ENCODE measurements around the gene ECHS1.

DNA sequence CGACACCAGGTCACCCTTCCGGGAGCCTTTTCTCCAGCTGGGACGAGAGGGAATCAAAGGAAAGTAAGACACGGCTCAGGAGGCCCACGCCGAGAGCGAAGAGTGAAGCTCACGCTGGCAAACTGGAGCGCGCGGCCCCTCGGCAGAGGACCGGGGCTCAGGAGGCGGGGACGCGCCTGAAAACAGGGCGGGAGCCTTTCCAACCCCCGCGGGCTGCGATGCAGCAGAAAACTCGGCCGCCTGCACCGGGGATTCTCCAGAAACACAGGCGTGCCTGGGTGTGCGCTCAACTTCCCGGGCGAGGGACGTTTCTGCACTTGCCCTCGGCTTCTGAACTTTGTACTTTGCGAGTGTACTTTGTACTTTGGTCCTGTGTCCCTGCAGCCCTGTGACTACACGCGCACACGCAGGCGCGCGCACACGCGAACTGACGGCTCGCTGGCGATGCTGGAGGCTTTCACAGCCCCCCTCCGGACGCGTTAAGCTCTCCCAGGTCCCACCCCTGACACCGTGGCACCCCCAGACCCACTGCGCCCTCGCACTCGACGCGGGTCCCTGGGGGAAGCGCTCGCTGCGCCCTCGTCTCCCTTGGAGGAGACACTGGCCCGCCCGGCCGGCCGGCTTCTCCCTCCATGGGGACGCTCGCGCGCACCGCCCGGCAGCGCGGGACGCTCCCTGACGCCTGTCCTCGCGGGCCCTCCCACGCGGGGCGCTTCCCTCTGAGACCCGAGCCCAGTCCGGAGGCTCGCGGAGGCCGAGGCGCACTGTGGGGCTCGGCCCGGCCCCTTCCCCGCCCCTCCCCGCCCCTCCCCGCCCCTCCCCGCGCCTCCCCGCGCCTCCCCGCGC lies 5.3 kb upstream of the ECHS1 start:
- TF ChIP-seq ZNF589 (CRISPR knock-in tag; IDR thresholded peaks at IDR 0.05; ENCODE audit: low read depth) (no peak), TBP (optimal IDR thresholded peaks at IDR 0.05; ENCODE audit: low read depth, low read length) (no peak), JUNB (CRISPR knock-in tag; conservative IDR thresholded peaks at IDR 0.05) (no peak), EZH2 (IDR thresholded peaks at IDR 0.05; ENCODE audit: borderline replicate concordance, low read depth, low read length) (no peak), MCM2 (IDR thresholded peaks at IDR 0.05; ENCODE audit: low read depth) (no peak), PCBP2 (IDR thresholded peaks at IDR 0.05; ENCODE audit: low read depth, low read length, poor library complexity, severe bottlenecking) (no peak), TAF1 (IDR thresholded peaks at IDR 0.05; ENCODE audit: control insufficient read depth, extremely low read depth, insufficient read depth, low read length, severe bottlenecking) (no peak)
- TF ChIP-seq, protein P1, sequence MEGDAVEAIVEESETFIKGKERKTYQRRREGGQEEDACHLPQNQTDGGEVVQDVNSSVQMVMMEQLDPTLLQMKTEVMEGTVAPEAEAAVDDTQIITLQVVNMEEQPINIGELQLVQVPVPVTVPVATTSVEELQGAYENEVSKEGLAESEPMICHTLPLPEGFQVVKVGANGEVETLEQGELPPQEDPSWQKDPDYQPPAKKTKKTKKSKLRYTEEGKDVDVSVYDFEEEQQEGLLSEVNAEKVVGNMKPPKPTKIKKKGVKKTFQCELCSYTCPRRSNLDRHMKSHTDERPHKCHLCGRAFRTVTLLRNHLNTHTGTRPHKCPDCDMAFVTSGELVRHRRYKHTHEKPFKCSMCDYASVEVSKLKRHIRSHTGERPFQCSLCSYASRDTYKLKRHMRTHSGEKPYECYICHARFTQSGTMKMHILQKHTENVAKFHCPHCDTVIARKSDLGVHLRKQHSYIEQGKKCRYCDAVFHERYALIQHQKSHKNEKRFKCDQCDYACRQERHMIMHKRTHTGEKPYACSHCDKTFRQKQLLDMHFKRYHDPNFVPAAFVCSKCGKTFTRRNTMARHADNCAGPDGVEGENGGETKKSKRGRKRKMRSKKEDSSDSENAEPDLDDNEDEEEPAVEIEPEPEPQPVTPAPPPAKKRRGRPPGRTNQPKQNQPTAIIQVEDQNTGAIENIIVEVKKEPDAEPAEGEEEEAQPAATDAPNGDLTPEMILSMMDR (IDR thresholded peaks at IDR 0.05 in 2 of 3, conservative IDR thresholded peaks at IDR 0.05 in 1 of 3; ENCODE audit: insufficient read depth in 2 of 3, low read depth in 1 of 3, low read length in 3 of 3) = no peak
